HepG2 (cell line): ENCODE data around the gene OGFOD3. TPM values are rescaled to one million over a fixed set of nuclear protein-coding genes. Genes with fewer than 3 reads are reported as not detected.

Source experiments
- AHR ChIP-seq: IDR thresholded peaks from 2 replicates; pipeline ENCODE4 v1.6.1; 2018; ENCODE audit warnings: missing genetic modification reagents, missing compliant biosample characterization
- GFI1 ChIP-seq: sonication (generic); formaldehyde crosslinking; IDR thresholded peaks from 2 replicates; pipeline ENCODE4 v1.5.0; 2020; ENCODE audit warnings: missing genetic modification reagents, mild to moderate bottlenecking, borderline replicate concordance
- HNRNPK ChIP-seq: fragments of 200-400 bp; formaldehyde crosslinking; IDR thresholded peaks from 2 replicates; pipeline ENCODE4 v1.6.1; 2018; ENCODE audit warnings: low read length, low read depth, moderate library complexity, mild to moderate bottlenecking; ENCODE audit not compliant: poor library complexity, severe bottlenecking
- KLF15 ChIP-seq: sonication (generic); formaldehyde crosslinking; IDR thresholded peaks from 2 replicates; pipeline ENCODE4 v1.8.1; 2023; ENCODE audit warnings: borderline replicate concordance, mild to moderate bottlenecking, inconsistent platforms, missing genetic modification reagents, mixed read lengths
- KMT2A ChIP-seq: sonication (generic); formaldehyde crosslinking; IDR thresholded peaks from 2 replicates; pipeline ENCODE4 v1.4.0; 2020; ENCODE audit warnings: missing genetic modification reagents
- MED1 ChIP-seq: sonication (generic); formaldehyde crosslinking; IDR thresholded peaks from 2 replicates; pipeline ENCODE4 v1.4.0; 2020; ENCODE audit warnings: missing genetic modification reagents
- NCOA2 ChIP-seq: sonication (generic); formaldehyde crosslinking; IDR thresholded peaks from 2 replicates; pipeline ENCODE4 v1.8.0; 2022; ENCODE audit warnings: inconsistent platforms
- PHB2 ChIP-seq: fragments of 450-650 bp; IDR thresholded peaks from 2 replicates; pipeline ENCODE4 v1.6.1; 2018; ENCODE audit not compliant: partially characterized antibody
- RFXAP ChIP-seq: sonication (generic); formaldehyde crosslinking; IDR thresholded peaks from 2 replicates; pipeline ENCODE4 v1.4.0; 2020; ENCODE audit warnings: missing genetic modification reagents, borderline replicate concordance
- RXRA ChIP-seq: sonication (generic); formaldehyde crosslinking; IDR thresholded peaks from 2 replicates; pipeline ENCODE4 v1.5.1; 2020; ENCODE audit warnings: missing genetic modification reagents
- STAG1 ChIP-seq: sonication (generic); formaldehyde crosslinking; IDR thresholded peaks from 2 replicates; pipeline ENCODE4 v1.4.0; 2020; ENCODE audit warnings: missing genetic modification reagents
- TBL1XR1 ChIP-seq: fragments of 150-350 bp; IDR thresholded peaks from 2 replicates; pipeline ENCODE4 v1.6.1; 2014; ENCODE audit warnings: borderline replicate concordance, low read length; ENCODE audit not compliant: partially characterized antibody
- YEATS2 ChIP-seq: sonication (generic); formaldehyde crosslinking; IDR thresholded peaks from 2 replicates; pipeline ENCODE4 v1.4.0; 2020; ENCODE audit warnings: missing genetic modification reagents, borderline replicate concordance
- ZBTB1 ChIP-seq: sonication (generic); formaldehyde crosslinking; IDR thresholded peaks from 2 replicates; pipeline ENCODE4 v1.4.0; 2020; ENCODE audit warnings: missing genetic modification reagents, borderline replicate concordance
- ZNF235 ChIP-seq: sonication (generic); formaldehyde crosslinking; IDR thresholded peaks from 2 replicates; pipeline ENCODE4 v1.8.1; 2023; ENCODE audit warnings: mild to moderate bottlenecking, missing genetic modification reagents, borderline replicate concordance
- ZNF563 ChIP-seq: sonication (generic); formaldehyde crosslinking; IDR thresholded peaks from 2 replicates; pipeline ENCODE4 v1.8.0; 2022; ENCODE audit warnings: mild to moderate bottlenecking, moderate library complexity, missing genetic modification reagents
- ZNF619 ChIP-seq: sonication (generic); formaldehyde crosslinking; IDR thresholded peaks from 2 replicates; pipeline ENCODE4 v1.4.0; 2020; ENCODE audit warnings: mild to moderate bottlenecking, missing genetic modification reagents
- ZSCAN29 ChIP-seq: sonication (generic); formaldehyde crosslinking; conservative IDR thresholded peaks from 2 replicates; pipeline ENCODE4 v1.4.0; 2020; ENCODE audit warnings: mild to moderate bottlenecking, missing genetic modification reagents
- polyA plus RNA-seq, 8 experiments: library from polyadenylated mRNA; depleted of rRNA in 3 of 8; stranded (reverse) in 7 of 8; unstranded in 1 of 8; fragments of >200 nt; fragmentation: Illumina TruSeq in 4 of 8; extraction: Trizol in 4 of 8; gene quantifications; 2 replicates each; pipeline versions ENCODE4 v1.2.1 to v1.2.3, GENCODE V29; 2011 to 2016; ENCODE audit warnings: low read depth in 4 of 8, missing spikeins in 1 of 8, mixed read lengths in 1 of 8; ENCODE audit not compliant: insufficient read depth in 1 of 8
- total RNA-seq, 5 experiments: library from RNA; depleted of rRNA; stranded (reverse); fragments of >200 nt; fragmentation: Illumina TruSeq; extraction: Trizol; gene quantifications; 2 replicates each; pipeline ENCODE4 v1.2.3, GENCODE V29; 2016; ENCODE audit warnings: low read depth in 1 of 5
- TF ChIP-seq, protein P1 (sequence below): IDR thresholded peaks from 2 replicates; pipeline ENCODE4 v1.6.1; 2018; ENCODE audit warnings: missing genetic modification reagents, mild to moderate bottlenecking, missing compliant biosample characterization
- TF ChIP-seq, protein P2 (sequence below), 2 experiments: fragments of 450-650 bp in 1 of 2; sonication (generic) in 1 of 2; formaldehyde crosslinking in 1 of 2; IDR thresholded peaks; 2 replicates each; pipeline versions ENCODE4 v1.6.1 to v1.8.0; 2016 to 2022; ENCODE audit warnings: antibody characterized with exemption in 1 of 2, mild to moderate bottlenecking in 1 of 2, missing genetic modification reagents in 1 of 2

Gene OGFOD3
- total and polyA plus RNA-seq, 2 of the 13 experiments (the other 11 are each of a cell fraction or from before 2014, with no cell fraction given): 40.0 to 42.1 TPM

DNA sequence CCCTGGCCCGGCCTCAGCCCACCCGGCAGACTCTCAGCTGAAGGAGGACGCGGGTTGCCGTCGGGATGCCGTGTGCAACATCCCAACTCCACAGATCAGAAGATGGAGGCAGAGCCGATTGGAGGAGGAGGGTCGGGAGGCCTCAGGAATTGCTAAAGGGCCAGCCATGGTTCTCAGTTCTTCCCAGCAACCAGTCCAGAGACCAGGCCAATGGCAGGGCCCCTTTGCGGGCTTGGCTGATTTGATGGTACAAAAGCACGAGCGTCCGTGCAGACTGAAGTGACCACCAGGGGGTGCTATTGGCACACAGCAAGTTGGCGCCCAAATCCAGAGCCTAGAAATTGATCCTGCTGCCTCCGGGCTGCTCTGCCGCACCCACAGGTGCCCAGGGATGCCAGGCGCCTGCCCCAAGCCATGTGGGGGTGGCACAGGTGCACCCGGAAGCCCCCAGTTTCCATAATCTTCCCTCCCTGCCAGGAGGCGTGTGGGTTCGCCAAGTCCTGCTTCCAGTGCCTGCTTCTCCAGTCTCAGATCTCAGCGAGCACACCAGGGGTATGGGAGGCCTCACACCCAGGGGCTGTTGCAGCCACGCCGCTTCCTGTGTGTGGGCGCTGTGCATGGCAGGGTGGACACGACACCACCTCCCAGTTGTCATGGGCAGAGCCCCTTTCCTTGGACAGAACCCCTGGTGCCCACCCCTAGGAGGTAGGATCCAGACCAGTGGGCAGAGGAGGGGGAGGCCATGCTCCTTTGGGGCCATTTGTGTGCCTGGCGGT, 66.5 kb downstream of the OGFOD3 start (continued):
- TF ChIP-seq TBL1XR1 (no peak), RFXAP (peak; percentile 99), PHB2 (no peak), RXRA (peak; percentile 18; the same call in 1 of the 2 replicates), KMT2A (CRISPR knock-in tag) (peak; percentile 63), ZSCAN29 (CRISPR knock-in tag) (peak; percentile 58; the same call in 1 of the 2 replicates), ZNF235 (peak; percentile 15; the same call in 1 of the 2 replicates), ZNF619 (peak; percentile 91; the same call in 1 of the 2 replicates), MED1 (peak; percentile 43), AHR (CRISPR knock-in tag) (peak; percentile 18; the same call in 1 of the 2 replicates), STAG1 (CRISPR knock-in tag) (peak; percentile 99), ZNF563 (CRISPR knock-in tag) (peak; percentile 34; the same call in 1 of the 2 replicates), KLF15 (CRISPR knock-in tag) (0 out of 2 replicates have a peak, but pooled peaks have one; percentile 59), HNRNPK (no peak), GFI1 (CRISPR knock-in tag) (no peak), ZBTB1 (no peak), YEATS2 (CRISPR knock-in tag) (peak; percentile 7; the same call in 1 of the 2 replicates), NCOA2 (CRISPR knock-in tag) (0 out of 2 replicates have a peak, but pooled peaks have one; percentile 7)
- TF ChIP-seq, protein P1, sequence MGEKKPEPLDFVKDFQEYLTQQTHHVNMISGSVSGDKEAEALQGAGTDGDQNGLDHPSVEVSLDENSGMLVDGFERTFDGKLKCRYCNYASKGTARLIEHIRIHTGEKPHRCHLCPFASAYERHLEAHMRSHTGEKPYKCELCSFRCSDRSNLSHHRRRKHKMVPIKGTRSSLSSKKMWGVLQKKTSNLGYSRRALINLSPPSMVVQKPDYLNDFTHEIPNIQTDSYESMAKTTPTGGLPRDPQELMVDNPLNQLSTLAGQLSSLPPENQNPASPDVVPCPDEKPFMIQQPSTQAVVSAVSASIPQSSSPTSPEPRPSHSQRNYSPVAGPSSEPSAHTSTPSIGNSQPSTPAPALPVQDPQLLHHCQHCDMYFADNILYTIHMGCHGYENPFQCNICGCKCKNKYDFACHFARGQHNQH (CRISPR knock-in tag): peak; percentile 71
- TF ChIP-seq, protein P2, sequence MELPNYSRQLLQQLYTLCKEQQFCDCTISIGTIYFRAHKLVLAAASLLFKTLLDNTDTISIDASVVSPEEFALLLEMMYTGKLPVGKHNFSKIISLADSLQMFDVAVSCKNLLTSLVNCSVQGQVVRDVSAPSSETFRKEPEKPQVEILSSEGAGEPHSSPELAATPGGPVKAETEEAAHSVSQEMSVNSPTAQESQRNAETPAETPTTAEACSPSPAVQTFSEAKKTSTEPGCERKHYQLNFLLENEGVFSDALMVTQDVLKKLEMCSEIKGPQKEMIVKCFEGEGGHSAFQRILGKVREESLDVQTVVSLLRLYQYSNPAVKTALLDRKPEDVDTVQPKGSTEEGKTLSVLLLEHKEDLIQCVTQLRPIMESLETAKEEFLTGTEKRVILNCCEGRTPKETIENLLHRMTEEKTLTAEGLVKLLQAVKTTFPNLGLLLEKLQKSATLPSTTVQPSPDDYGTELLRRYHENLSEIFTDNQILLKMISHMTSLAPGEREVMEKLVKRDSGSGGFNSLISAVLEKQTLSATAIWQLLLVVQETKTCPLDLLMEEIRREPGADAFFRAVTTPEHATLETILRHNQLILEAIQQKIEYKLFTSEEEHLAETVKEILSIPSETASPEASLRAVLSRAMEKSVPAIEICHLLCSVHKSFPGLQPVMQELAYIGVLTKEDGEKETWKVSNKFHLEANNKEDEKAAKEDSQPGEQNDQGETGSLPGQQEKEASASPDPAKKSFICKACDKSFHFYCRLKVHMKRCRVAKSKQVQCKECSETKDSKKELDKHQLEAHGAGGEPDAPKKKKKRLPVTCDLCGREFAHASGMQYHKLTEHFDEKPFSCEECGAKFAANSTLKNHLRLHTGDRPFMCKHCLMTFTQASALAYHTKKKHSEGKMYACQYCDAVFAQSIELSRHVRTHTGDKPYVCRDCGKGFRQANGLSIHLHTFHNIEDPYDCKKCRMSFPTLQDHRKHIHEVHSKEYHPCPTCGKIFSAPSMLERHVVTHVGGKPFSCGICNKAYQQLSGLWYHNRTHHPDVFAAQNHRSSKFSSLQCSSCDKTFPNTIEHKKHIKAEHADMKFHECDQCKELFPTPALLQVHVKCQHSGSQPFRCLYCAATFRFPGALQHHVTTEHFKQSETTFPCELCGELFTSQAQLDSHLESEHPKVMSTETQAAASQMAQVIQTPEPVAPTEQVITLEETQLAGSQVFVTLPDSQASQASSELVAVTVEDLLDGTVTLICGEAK (IDR thresholded peaks at IDR 0.05): no peak
- TF ChIP-seq, protein P2 (CRISPR knock-in tag; IDR thresholded peaks at IDR 0.05): no peak
